Measurements from ENCODE around the gene FXYD7.

GRCh38 chr19:35112995-35113688 lies 29.9 kb upstream of the FXYD7 start:
- no peak for TF ChIP-seq EP300 (IDR thresholded peaks at IDR 0.05)
- no peak for TF ChIP-seq CTCF (IDR thresholded peaks at IDR 0.05)
- no peak for TF ChIP-seq POLR2A (IDR thresholded peaks at IDR 0.05)
